CD4-positive, alpha-beta T cell treated with Interleukin-6 for 4 hours (primary cell): ENCODE data around the gene GABRR3.

Experiments used
- DNase-seq: peaks from one replicate; pipeline ENCODE4 v3.0.0-alpha.2; 2020; ENCODE audit warnings: mixed read lengths

The GABRR3 gene

DNA sequence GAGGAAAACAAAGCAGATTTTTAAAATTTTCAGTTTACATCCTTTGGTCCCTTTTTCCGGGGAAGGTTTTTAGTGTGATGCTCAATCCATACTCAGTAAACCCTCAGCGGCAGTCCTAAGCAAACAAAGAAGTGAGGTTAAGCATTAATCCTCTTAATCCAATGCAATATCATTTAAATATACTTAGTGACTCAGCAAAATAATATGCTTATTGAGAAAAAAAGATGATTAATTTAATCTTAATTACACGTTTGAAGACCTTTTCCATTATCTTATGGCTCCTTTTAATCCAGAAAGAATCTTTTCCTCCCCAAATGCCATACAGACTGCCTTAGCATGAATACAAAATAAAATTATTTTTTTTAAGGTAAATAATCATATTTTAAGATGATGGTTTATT lies at the start of gene GABRR3:
TSS of gene GABRR3 (minus strand) at position 108 of the 400 bp plus-strand sequence. CDS start 328 bp downstream, outside the sequence.
- DNase-seq, result no peak

DNA sequence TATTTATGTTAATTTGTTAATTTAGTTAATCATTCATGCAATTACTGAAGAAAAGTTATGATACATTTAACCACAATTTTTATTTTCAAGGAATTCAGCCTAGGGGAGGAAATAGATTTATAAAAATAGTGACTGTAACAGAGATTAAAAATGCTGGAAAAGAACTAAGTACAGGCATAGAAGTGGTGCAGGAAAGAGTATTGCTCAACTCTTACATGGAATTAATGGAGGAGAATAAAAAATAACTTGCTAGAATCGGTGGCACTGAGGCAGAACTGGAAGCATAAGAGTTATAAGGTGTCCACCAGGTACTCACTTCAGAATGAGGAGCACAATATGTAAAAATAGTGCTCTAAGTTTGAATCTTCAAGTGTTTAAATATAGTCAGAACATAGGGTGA lies 38.4 kb upstream of the GABRR3 start:
- no peak for DNase-seq

DNA sequence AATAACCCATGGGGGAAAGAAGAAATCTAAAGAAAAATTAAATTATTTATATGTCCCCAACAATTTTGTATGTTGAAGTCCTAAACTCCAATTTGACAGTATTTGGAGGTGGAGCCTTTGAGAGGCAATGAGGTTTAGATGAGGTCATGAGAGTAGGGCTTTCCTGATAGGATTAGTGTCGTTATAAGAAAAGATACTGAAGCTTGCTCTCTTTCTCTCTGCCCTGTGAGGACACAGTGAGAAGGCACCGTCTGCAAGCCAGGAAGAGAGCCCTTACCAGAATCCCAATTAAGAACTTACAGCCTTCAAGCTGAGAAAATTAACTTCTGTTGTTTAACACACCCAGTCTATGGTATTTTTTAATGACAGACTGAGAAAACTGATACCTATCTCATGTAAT lies 35.7 kb upstream of the GABRR3 start:
- DNase-seq, result no peak

DNA sequence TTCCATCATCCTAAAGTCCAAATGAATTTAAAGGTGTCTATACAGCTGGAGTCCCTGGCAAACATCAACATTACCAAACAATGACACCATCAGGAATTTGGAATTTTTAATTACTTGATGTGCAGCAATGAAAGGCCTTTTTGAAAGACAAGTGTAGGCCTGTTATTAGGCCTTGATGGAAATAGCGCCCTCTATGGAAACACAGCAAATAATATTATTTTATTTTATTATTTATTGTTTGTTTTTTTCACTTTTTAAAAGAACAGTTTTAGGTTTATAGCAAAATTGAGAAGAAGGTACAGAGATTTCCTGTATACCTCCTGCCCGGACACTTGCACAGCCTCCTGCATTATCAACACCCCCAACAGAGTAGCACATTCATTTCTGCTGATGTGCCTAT lies 33.7 kb upstream of the GABRR3 start:
- no peak for DNase-seq

DNA sequence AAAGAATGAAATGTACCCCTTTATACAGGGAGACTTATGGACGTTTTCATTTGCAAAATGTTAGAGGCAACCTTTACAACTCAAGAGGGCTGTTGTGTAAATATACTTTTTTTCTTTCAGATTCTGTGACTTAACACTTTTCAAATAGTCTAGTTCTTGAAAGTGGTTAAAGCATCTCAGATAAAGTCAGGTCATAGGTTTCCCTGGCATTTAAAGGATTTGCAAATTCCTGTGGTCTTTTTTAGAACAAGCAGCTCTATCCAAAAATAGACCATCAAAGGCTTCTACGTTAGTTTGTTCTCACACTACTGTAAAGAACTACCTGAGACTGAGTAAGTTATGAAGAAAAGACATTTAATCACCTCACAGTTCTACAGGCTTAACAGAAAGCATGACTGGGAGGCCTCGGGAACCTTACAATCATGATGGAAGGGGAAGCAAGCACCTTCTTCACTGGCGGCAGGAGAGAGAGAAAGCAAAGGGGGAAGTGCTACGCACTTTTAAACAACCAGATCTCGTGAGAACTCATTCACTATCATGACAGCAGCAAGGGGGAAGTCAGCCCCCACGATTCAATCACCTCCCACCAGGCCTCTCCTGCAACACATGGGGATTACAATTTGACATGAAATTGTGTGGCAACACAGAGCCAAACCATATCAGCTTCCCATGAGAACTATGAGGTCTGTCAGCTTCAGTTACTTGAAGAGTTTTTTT lies 23.3 kb upstream of the GABRR3 start:
- DNase-seq, result no peak

DNA sequence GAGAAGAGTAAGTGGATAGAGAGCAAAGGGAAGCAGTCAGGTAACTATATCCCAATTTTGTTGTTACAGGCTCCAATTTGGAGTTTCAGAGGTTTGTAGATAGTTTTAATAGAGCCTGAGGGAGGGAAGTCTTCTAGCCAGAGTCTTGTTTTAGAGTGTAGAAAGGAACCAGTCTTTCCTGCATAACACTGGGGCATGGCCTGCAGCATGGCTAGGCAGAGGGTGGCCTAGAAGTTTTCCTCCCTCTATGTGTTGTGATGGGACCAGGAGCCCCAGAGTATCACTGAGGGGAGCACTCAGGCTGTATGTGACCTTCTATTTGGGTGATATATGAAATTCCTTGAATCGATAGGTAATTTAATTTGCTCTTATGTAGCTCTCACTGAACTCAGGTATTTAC lies 22.5 kb upstream of the GABRR3 start:
- no peak for DNase-seq

DNA sequence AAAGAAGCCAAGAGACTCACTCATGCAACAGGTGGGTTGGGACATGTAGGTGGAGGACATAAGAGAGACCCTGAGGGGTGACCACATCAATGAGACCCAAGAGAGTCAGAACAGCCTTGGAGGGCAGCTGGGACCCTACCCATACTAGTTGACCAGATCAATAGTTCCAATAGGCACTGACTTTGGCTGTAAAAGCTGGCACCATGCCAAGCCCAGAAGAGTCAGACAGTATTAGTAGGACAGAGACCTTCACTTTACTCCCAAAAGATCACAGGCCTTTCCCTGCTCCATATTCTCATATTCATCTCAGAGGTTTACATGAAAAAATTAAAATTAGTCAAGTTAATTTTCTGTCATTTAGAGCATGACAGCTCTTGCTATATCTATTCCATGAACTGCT lies 20.9 kb upstream of the GABRR3 start:
- no peak for DNase-seq

DNA sequence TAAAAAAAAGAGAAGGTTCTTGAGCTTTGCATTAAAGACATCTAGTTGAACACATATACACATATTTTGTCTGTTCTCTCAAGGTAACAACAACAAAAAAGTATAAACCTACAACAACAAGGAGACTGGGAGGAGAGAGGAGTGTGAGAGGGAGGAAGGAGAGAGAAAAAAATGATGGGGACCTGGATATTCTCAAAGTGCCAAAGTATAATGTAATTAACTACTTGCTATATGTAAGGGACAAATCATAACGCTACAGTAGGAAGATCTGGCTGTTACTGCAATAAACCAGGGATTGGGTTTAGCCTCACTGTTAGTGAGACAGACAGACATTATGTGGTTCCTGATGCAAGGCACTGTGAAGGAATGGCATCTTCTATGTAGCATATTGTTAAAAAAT lies 14.2 kb upstream of the GABRR3 start:
- DNase-seq, result no peak

DNA sequence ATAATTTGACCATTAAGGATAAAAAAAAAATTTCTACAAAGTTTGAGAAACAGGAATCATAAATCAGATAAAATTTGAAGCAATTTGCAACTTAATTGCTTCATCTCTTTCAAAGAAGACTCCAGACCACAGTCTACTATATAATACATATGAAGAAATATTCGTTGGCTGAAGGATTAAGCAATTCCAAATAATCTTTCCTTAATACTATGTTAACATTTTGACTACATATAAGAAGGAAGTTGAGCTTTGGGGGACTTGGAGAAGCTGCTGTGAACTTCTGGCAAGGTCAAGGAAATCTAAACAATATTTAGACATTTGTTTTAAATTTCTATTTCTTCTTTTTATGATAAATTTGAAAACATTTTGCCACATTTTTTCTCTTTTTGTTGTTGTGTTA lies 13.5 kb upstream of the GABRR3 start:
- DNase-seq, result no peak

DNA sequence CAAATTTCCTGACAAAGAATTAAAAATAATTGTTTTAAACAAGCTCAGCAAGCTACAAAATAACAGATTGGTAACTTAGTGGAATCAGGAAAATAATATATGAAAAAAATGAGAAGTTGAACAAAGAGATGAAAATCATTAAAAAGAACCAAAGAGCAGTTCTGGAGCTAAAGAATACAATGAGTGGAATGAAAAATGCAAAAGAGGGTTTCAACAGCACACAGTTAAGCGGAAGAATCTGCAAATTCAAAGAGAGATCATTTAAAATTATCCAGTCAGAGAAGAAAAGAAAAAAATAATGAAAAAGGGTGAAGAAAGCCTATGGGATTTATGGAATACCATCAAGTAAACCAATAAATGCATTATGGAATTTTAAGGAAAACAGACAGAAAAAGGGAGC lies 6.2 kb upstream of the GABRR3 start:
- no peak for DNase-seq

DNA sequence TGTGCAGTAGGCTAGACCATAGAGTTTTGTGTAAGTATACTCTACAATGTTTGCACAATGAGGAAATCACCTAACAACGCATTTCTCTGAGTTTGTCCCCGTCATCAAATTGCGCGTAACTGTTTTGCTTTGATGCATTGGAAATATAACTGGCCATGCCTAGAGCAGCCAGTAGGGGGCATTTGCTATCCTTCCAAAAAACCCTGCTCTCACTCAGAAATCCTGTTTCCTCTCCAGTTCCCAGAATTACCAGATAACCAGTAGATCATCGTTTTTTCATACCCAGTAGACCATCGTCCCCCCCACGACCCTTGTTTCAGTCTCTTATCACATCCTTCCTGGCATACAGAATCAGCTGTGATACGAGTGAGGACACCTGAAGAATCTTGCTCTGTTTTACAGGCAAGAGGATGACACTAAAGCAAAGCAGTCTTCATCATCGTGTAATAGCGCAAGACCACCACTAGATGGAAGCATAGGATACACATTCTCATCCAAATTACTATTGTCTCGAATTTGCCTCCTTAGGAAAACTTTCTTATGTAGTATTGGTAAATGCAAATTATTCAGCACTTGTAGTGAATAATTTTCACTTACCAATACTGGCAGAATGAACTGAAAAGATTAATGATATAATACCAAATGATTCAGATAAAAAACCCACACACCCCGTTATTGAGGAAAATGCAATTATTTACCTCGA lies 4.4 kb upstream of the GABRR3 start:
- peak; percentile 72 for DNase-seq

DNA sequence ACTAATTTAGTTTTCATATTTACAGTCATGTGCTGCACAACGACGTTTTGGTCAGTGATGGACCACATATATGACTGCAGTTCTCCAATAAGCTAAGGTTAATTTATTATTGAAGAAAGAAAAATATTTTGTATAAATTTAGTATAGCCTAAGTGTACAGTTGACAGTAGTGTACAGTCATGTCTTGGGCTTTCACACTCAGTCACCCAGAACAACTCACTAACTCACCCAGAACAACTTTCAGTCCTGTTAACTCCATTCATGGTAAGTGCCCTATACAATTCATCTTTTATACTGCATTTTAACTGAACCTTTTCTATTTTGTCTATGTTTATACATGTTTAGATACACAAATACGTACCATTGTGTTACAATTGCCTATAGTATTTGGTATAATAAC lies 3.8 kb upstream of the GABRR3 start:
- DNase-seq, result no peak

DNA sequence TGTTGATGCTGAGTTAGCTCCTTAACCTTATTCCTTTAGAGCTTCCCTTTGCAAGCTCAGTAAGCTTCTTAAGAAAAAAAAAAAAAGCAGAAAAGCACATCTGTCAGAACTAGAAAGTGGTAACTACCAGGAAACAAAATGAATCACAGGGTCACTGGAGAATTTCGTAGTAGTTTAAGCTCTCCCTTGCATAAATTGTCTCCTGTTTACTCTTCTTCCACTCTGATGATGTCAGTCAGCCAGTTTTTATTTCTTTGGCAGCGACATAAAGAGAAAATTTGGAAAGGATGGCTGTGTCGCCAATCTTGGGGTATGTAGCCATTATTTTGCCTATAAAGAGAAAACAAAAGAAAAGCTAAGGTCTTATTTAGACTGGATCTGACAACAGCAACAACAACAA lies 3.2 kb upstream of the GABRR3 start:
- DNase-seq, result no peak

DNA sequence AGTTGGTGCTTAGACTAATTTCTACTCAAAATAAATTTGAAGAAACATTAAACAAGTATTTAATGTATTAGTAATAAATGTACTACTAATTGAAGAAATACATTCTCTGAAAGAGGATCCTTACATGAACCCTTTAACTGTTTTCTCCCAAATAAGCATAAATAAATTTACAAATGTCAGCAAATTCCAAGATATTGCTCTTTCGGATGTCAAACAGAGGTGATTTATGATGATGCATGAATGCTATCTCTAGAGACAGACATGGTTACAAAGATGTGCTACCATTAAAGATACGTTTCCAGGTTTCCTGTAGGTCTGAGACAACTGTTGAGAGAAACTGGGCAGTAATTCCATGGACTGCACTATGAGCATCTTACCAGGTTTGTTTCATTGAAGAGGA lies 629 bp downstream of the GABRR3 start:
- no peak for DNase-seq

DNA sequence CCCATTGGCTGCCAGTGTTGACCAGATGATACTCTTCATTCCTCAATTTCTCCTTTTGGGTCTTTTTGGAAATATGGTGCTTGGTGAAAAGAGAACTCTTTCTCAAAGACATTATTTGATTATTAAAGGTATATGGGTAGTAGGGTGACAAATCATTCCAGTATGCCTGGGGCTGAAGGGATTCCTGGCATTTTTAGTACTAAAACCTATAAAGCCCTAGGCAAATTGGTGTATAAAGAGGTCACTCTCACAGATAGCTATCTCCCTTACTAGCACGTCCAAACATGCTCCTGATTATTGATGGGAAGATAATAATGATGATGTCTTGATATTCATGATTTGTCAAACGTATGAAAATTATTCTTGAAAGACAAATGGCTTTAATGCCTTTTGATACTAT lies 1.1 kb downstream of the GABRR3 start:
- no peak for DNase-seq

DNA sequence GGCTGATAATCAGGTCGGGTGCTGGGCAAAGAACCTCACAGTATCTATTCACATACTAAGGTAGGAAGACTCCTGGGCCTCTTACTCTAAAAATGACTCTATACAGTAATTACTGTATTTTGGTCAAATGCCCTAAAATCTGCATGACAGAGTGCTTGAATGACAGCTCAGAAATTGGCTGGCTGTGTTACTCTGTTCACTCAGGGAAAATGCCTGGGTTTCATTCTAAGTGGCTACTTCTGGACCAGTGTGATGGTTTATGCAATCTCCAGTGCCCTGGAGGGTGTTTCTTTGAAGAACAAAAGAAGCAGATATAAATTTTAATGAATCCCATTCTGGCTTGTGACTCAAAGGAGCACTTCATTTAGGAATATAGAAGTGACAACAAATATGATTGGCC lies 2.2 kb downstream of the GABRR3 start:
- DNase-seq, result no peak

DNA sequence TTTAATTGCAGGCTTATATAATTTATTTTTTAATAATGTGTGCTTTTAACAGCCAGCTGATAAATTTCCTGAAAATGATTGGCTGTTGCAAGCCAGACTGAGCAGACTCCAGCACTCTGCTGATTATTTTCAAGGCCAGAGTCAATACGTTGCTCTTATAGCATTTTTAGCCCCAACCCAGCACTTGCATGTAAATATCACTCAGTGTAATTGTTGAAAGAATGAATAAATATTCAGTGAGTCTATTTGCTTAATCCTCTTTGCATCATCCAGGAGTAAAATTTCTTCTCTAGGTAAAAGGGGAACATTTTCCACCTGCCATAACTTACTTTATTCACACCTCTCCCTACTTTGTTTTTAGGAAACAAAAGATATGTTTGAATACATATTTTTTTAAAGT lies 2.9 kb downstream of the GABRR3 start:
- DNase-seq, result no peak

DNA sequence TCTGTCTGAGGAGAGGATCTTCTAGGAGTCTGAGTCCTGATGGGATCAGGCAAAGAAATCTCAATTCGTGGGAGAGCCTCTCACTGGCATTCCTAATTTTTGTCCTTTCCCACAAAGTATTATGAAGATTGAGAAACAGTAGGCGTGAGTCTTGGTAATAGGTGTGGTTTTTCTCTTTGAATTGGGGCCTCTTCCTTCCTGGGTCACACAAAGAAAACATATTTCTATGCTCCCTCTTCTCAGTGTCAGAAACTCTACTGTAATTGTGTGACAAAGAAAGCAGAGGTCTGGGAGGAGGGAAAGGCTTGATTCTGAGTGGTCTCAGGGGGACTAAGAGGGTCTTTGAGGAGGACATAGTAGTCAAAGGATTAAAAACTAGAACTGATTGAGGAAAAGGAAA lies 6.0 kb downstream of the GABRR3 start:
- DNase-seq, result no peak

DNA sequence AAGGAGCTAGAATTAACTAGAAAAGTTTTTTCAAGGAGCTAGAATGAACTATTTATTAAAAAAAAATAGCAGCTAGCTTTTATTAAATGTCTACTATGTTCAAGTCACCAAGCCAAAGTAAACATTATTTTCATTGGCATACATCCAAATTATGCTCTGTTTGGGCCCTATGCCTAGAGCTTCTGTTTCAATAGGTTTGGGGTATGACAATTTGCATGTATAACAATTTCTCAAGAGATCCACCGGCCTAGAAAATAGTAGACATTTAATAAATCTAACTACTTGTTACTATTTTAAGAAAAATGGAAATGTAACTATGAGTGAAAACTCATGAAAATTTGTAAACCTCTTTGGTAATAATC lies 8.0 kb downstream of the GABRR3 start:
- no peak for DNase-seq

DNA sequence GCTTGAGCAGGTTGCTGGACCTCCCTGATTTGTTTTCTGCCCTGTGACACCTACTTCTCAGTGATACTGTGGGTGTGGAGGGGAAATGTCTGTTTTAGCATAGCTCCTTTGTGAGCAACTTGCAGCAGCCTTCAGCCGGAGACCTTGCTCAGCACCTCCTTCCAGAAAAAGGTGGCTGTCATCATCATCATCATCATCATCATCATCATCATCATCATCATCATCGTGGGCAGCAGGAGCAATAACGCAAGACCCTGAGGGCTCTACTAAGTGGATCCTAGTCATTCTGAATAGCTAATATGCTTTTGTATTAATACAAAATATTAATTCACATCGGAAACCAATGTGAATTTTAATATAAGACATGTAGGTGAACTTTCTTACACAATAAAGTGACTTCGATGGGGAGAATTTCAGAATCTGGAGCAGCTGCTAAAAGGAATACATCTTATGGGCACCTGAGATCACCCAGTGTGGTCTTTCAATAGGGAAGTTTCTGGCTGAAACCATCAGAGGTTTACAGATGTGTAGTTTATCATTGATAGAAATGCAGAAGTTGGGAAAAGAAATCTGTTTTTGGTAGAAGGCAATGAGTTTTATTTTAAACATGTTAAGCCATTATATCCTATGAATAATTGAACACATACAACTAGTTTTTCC lies 8.6 kb downstream of the GABRR3 start:
- no peak for DNase-seq

DNA sequence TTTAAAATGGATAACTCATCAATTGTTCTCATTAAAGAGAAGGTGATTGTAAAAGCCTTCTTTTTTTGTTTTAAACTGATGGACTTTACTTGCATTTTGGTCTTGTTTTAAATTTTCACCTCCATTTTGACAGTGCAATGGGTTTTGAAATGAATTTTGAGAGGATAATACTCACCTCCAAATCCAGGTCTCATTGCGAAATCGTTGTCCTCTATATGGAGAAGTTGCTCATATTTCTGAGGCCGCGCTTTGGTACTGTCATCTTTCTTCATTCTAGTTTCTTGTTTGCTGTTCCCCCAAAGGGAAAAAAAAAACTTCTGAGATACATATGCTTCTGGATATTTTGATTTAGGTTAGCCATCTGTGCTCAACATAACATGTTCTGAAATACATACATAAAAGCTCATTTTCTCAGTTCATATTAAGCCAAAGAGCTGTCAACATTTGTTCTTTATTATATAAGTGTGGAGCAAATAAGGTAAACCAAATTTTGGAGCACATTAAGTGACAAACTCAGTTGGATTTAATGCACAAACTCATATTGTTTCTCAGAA lies 9.6 kb downstream of the GABRR3 start:
- no peak for DNase-seq

DNA sequence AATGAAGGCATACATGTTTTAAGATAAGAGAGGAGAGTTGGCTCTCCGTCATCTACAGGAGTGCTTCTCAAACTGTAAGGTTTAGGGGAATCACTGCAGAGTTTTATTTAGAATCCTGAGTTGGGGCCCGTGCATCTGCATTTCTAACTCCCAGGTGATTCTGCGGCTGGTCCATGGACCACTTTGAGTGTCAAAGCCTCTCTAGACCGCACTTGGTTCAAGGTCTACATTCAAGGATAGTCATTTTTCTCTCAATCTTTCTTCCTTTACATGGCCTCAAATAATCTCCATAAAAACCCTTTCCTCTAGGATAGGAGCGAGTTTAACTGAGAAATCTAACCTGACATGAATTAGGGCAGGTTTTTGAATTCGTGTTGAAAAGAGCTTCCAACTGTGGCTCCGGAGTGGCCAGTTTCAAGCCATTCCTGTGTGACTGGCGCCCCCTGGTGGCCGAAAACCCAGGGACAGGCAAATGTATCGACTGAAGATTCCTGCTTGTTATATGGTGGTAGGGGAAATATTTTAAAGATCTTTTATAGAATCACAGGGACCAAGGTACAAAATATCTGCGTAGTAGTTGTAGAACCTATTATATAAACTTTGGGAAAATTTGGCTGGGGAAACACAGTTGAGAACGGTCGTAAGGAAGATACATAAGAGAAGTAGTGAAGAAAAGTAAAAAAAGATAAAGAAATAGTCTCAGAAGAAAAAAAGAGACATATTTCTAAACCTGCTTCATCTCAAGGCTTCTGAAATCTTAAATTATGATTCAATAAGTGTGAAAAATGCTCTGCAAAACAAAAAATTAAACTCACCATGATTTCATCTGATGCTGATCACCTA lies 11.9 kb downstream of the GABRR3 start:
- peak; percentile 94 for DNase-seq
